Chondrocyte (in vitro differentiated cells): Measurements from ENCODE around the gene SLC7A7. TPM values are rescaled to one million over a fixed set of nuclear protein-coding genes. Genes with fewer than 3 reads are reported as not detected.
"Not testable (repeated sequence)": the region's sequence is repeated elsewhere in the genome, so short reads cannot be mapped to it uniquely, and the experiment has no call there.

Experiments
- DNase-seq: peaks from one replicate; pipeline ENCODE4 v3.0.0; 2021; ENCODE audit warnings: mixed read lengths, low spot score
- H3K27ac Mint-ChIP-seq: one replicate; pipeline ENCODE4 v1.8.0; 2021; ENCODE audit warnings: mild to moderate bottlenecking, moderate library complexity, mixed read lengths; ENCODE audit not compliant: unreplicated experiment
- H3K27me3 Mint-ChIP-seq: 2 replicates; pipeline ENCODE4 v1.8.0; 2021; ENCODE audit warnings: low read depth, mixed read lengths
- H3K36me3 Mint-ChIP-seq: 2 replicates; pipeline ENCODE4 v1.8.0; 2021; ENCODE audit warnings: low read depth, mixed read lengths
- H3K4me1 Mint-ChIP-seq: 2 replicates; pipeline ENCODE4 v1.8.0; 2021; ENCODE audit warnings: low read depth, mild to moderate bottlenecking, mixed read lengths
- H3K4me3 Mint-ChIP-seq: one replicate; pipeline ENCODE4 v1.8.0; 2021; ENCODE audit warnings: mild to moderate bottlenecking, moderate library complexity, mixed read lengths; ENCODE audit not compliant: unreplicated experiment
- H3K9me3 Mint-ChIP-seq: 2 replicates; pipeline ENCODE4 v1.8.0; 2021; ENCODE audit warnings: low read depth, mixed read lengths
- CTCF ChIP-seq: fragments of 200-600 bp; sonication (generic); IDR thresholded peaks from 2 replicates; pipeline ENCODE4 v1.5.0; 2021; ENCODE audit warnings: antibody characterized with exemption, mild to moderate bottlenecking, moderate library complexity
- total RNA-seq: library from RNA; stranded (reverse); gene quantifications from 3 replicates; pipeline ENCODE4 v1.2.1, GENCODE V29; 2021

The SLC7A7 gene
- total RNA-seq, 1 donor from 2014 or later, result 1.5 TPM

- H3K9me3 Mint-ChIP-seq, result no peaks in the 10 kb centered on the region
- no peak overlapping the region for H3K4me3 Mint-ChIP-seq
- no peak overlapping the region for H3K27ac Mint-ChIP-seq
- H3K4me1 Mint-ChIP-seq, result no peaks in the 10 kb centered on the region
- peaks cover 1% of the 10 kb centered on the region for H3K36me3 Mint-ChIP-seq
- peaks cover 15% of the 10 kb centered on the region for H3K27me3 Mint-ChIP-seq
- no peak for DNase-seq
- TF ChIP-seq CTCF, result no peak
These were observed 18.0 kb downstream of the SLC7A7 start for GRCh38 chr14:22797017-22797917.

- no peak for DNase-seq
- peaks cover 1% of the 10 kb centered on the region for H3K36me3 Mint-ChIP-seq
- peaks cover 15% of the 10 kb centered on the region for H3K27me3 Mint-ChIP-seq
- no peaks in the 10 kb centered on the region for H3K4me1 Mint-ChIP-seq
- H3K4me3 Mint-ChIP-seq, result no peak overlapping the region
- no peak for TF ChIP-seq CTCF
- H3K27ac Mint-ChIP-seq, result no peak overlapping the region
- H3K9me3 Mint-ChIP-seq, result no peaks in the 10 kb centered on the region
These were observed 19.0 kb downstream of the SLC7A7 start for GRCh38 chr14:22796087-22796707.

- no peak overlapping the region for H3K27ac Mint-ChIP-seq
- no peak for TF ChIP-seq CTCF
- no peak for DNase-seq
- peaks cover 1% of the 10 kb centered on the region for H3K36me3 Mint-ChIP-seq
- H3K9me3 Mint-ChIP-seq, result no peaks in the 10 kb centered on the region
- peaks cover 15% of the 10 kb centered on the region for H3K27me3 Mint-ChIP-seq
- no peaks in the 10 kb centered on the region for H3K4me1 Mint-ChIP-seq
- H3K4me3 Mint-ChIP-seq, result no peak overlapping the region
These were observed 20.7 kb downstream of the SLC7A7 start for GRCh38 chr14:22794551-22794951.

GRCh38 chr14:22793976-22794375 lies 21.3 kb downstream of the SLC7A7 start:
- H3K4me1 Mint-ChIP-seq, result no peaks in the 10 kb centered on the region
- peaks cover 12% of the 10 kb centered on the region for H3K27me3 Mint-ChIP-seq
- no peak overlapping the region for H3K4me3 Mint-ChIP-seq
- no peak overlapping the region for H3K27ac Mint-ChIP-seq
- peaks cover 1% of the 10 kb centered on the region for H3K36me3 Mint-ChIP-seq
- no peak for TF ChIP-seq CTCF
- H3K9me3 Mint-ChIP-seq, result no peaks in the 10 kb centered on the region
- DNase-seq, result no peak

DNA sequence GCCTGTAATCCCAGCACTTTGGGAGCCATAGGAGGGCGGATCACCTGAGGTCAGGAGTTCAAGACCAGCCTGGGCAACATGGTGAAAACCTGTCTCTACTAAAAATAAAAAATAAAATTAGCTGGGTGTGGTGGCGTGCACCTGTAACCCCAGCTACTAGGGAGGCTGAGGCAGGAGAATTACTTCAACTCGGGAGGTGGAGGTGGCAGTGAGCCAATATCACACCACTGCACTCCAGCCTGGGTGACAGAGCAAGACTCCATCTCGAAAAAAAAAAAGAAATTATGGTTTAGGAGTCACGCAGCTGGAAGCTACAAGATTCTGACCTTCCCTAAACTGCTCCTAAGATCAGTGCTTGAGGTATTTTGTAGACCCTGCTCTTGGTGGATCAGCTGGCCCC lies 21.7 kb downstream of the SLC7A7 start:
- not testable (repeated sequence) for H3K27me3 Mint-ChIP-seq, H3K4me1 Mint-ChIP-seq, H3K27ac Mint-ChIP-seq, DNase-seq, H3K9me3 Mint-ChIP-seq, H3K36me3 Mint-ChIP-seq, H3K4me3 Mint-ChIP-seq
